HCT116 (cell line): ENCODE measurements around the gene PC. TPM values are rescaled to one million over a fixed set of nuclear protein-coding genes. Genes with fewer than 3 reads are reported as not detected.

Source experiments
- ATAC-seq: fragments of 200-7000 bp; cut with Tn5 transposase; 2 replicates; pipeline ENCODE4 v1.9.1; 2020; ENCODE audit warnings: mild to moderate bottlenecking, moderate library complexity
- BruUV-seq: library from RNA; stranded (reverse); fragments of 400-500 nt; replicated peaks from 2 replicates; lab custom pipeline; 2021; lab: Mats Ljungman, UMichigan
- CTCF ChIA-PET: fragments of 300-600 bp; sonication (Branson Sonifier 250); formaldehyde crosslinking; loops from one replicate; lab custom pipeline; 2021; ENCODE audit warnings: antibody characterized with exemption; lab: Charles Lee
- POLR2A ChIA-PET: fragments of 300-600, 350-600 bp; sonication (Branson Sonifier 250); formaldehyde crosslinking; loops from one replicate; lab custom pipeline; 2021; ENCODE audit warnings: antibody characterized with exemption; lab: Charles Lee
- RAD21 ChIA-PET, 2 experiments: fragments of 300-600 bp; sonication (Branson Sonifier 250); formaldehyde crosslinking; loops; one replicate each; lab custom pipeline; 2023; ENCODE audit warnings: low total read pairs in 2 of 2; ENCODE audit not compliant: uncharacterized antibody in 2 of 2, unreplicated experiment in 2 of 2, low non-redundant PET in 1 of 2; lab: Charles Lee
- DNase-seq: peaks from one replicate; pipeline ENCODE4 v3.0.0-alpha.2; 2010; ENCODE audit warnings: low read depth, low spot score
- H2AFZ ChIP-seq: fragments of 200-600 bp; shearing (Covaris generic), sonication (generic); 2 replicates; pipeline ENCODE4 v1.6.1; 2017; ENCODE audit warnings: low read depth, mixed run types, mixed read lengths, antibody characterized with exemption, low read length; ENCODE audit not compliant: poor library complexity, severe bottlenecking
- H3K27ac ChIP-seq: 2 replicates; pipeline ENCODE4 v1.5.1; 2012; ENCODE audit warnings: low read depth, low read length
- H3K27me3 ChIP-seq: fragments of 200-600 bp; sonication (generic); 2 replicates; pipeline ENCODE4 v1.6.1; 2016; ENCODE audit warnings: mixed run types, low read length, mixed read lengths; ENCODE audit not compliant: insufficient read depth
- H3K36me3 ChIP-seq, 2 experiments: fragments of 200-500 bp in 1 of 2; fragments of 200-600 bp in 1 of 2; sonication (Bioruptor generic) in 1 of 2; sonication (generic) in 1 of 2; 2 replicates each; pipeline versions ENCODE4 v1.5.1 to v1.6.1; 2014 to 2016; ENCODE audit warnings: low read length in 2 of 2, inconsistent platforms in 1 of 2, mixed read lengths in 1 of 2, mixed run types in 1 of 2; ENCODE audit not compliant: insufficient read depth in 2 of 2, control insufficient read depth in 1 of 2
- H3K4me1 ChIP-seq, 2 experiments: fragments of 200-600 bp in 1 of 2; sonication (generic) in 1 of 2; 2 replicates each; pipeline versions ENCODE4 v1.5.1 to v1.6.1; 2012 to 2017; ENCODE audit warnings: low read length in 2 of 2, inconsistent platforms in 1 of 2, mild to moderate bottlenecking in 1 of 2, mixed read lengths in 1 of 2, mixed run types in 1 of 2, moderate library complexity in 1 of 2; ENCODE audit not compliant: insufficient read depth in 2 of 2, control insufficient read depth in 1 of 2
- H3K4me2 ChIP-seq: fragments of 200-600 bp; sonication (generic); 2 replicates; pipeline ENCODE4 v1.6.1; 2017; ENCODE audit warnings: mixed run types, low read length, mixed read lengths
- H3K4me3 ChIP-seq, 2 experiments: fragments of 200-600 bp in 1 of 2; sonication (generic) in 1 of 2; replicated peaks in 1 of 2; 2 replicates each; pipeline ENCODE4 v1.5.1; 2011 to 2016; ENCODE audit warnings: low read length in 2 of 2, control low read depth in 1 of 2, low read depth in 1 of 2, mild to moderate bottlenecking in 1 of 2, mixed read lengths in 1 of 2, mixed run types in 1 of 2
- H3K79me2 ChIP-seq: fragments of 200-600 bp; sonication (generic); 2 replicates; pipeline ENCODE4 v1.6.1; 2017; ENCODE audit warnings: mild to moderate bottlenecking, mixed run types, low read length, moderate library complexity, mixed read lengths; ENCODE audit not compliant: insufficient read depth
- H3K9ac ChIP-seq: fragments of 200-600 bp; sonication (generic); 2 replicates; pipeline ENCODE4 v1.6.1; 2016; ENCODE audit warnings: low read length, mixed read lengths
- H3K9me2 ChIP-seq: fragments of 200-600 bp; sonication (generic), shearing (Covaris generic); 2 replicates; pipeline ENCODE4 v1.6.1; 2017; ENCODE audit warnings: mixed run types, mild to moderate bottlenecking, moderate library complexity; ENCODE audit not compliant: insufficient read depth
- H3K9me3 ChIP-seq, 2 experiments: fragments of 200-500 bp in 1 of 2; fragments of 200-600 bp in 1 of 2; sonication (Bioruptor generic) in 1 of 2; sonication (generic) in 1 of 2; 2 replicates each; pipeline ENCODE4 v1.6.1; 2014 to 2017; ENCODE audit warnings: low read length in 2 of 2, mixed read lengths in 2 of 2, inconsistent platforms in 1 of 2, low read depth in 1 of 2, mild to moderate bottlenecking in 1 of 2, mixed run types in 1 of 2, moderate library complexity in 1 of 2; ENCODE audit not compliant: control insufficient read depth in 1 of 2, insufficient read depth in 1 of 2
- H4K20me1 ChIP-seq: fragments of 200-600 bp; sonication (generic), shearing (Covaris generic); 2 replicates; pipeline ENCODE4 v1.6.1; 2017; ENCODE audit warnings: mixed run types, mild to moderate bottlenecking, moderate library complexity; ENCODE audit not compliant: insufficient read depth
- ATF3 ChIP-seq: IDR thresholded peaks from 2 replicates; pipeline ENCODE4 v1.6.1; 2012
- CBX3 ChIP-seq: IDR thresholded peaks from 2 replicates; pipeline ENCODE4 v1.6.1; 2012; ENCODE audit warnings: low read depth
- CTCF ChIP-seq, 3 experiments: fragments of 200-600 bp in 1 of 3; sonication (generic) in 1 of 3; IDR thresholded peaks in 2 of 3; conservative IDR thresholded peaks in 1 of 3; 2 replicates each; pipeline ENCODE4 v1.5.1; 2012 to 2017; ENCODE audit warnings: low read depth in 2 of 3, low read length in 2 of 3, antibody characterized with exemption in 1 of 3, borderline replicate concordance in 1 of 3, control low read depth in 1 of 3, mild to moderate bottlenecking in 1 of 3, mixed read lengths in 1 of 3, mixed run types in 1 of 3, moderate library complexity in 1 of 3; ENCODE audit not compliant: insufficient read depth in 1 of 3
- ELF1 ChIP-seq: IDR thresholded peaks from 2 replicates; pipeline ENCODE4 v1.6.1; 2012; ENCODE audit warnings: low read depth, borderline replicate concordance
- EZH2phosphoT487 ChIP-seq: fragments of 200-600 bp; IDR thresholded peaks from 2 replicates; pipeline ENCODE4 v1.6.1; 2018; ENCODE audit warnings: antibody characterized with exemption, borderline replicate concordance
- JUND ChIP-seq: IDR thresholded peaks from 2 replicates; pipeline ENCODE4 v1.6.1; 2012
- MAX ChIP-seq: IDR thresholded peaks from 2 replicates; pipeline ENCODE4 v1.6.1; 2012
- POLR2A ChIP-seq: IDR thresholded peaks from 2 replicates; pipeline ENCODE4 v1.7.0; 2011; ENCODE audit warnings: borderline replicate concordance; ENCODE audit not compliant: insufficient read depth, insufficient read length; ENCODE audit errors: extremely low read depth
- POLR2AphosphoS5 ChIP-seq: IDR thresholded peaks from 2 replicates; pipeline ENCODE4 v1.6.1; 2011; ENCODE audit warnings: mild to moderate bottlenecking, low read depth, low read length, moderate library complexity
- REST ChIP-seq: IDR thresholded peaks from 2 replicates; pipeline ENCODE4 v1.6.1; 2012; ENCODE audit warnings: low read depth
- SIN3A ChIP-seq: IDR thresholded peaks from 2 replicates; pipeline ENCODE4 v1.6.1; 2012; ENCODE audit warnings: low read depth
- SP1 ChIP-seq: IDR thresholded peaks from 2 replicates; pipeline ENCODE4 v1.6.1; 2012; ENCODE audit warnings: low read depth
- SRF ChIP-seq: IDR thresholded peaks from 2 replicates; pipeline ENCODE4 v1.6.1; 2012; ENCODE audit warnings: low read depth
- YY1 ChIP-seq: IDR thresholded peaks from 2 replicates; pipeline ENCODE4 v1.6.1; 2011; ENCODE audit warnings: low read length, low read depth, moderate library complexity, mild to moderate bottlenecking; ENCODE audit not compliant: insufficient replicate concordance; ENCODE audit errors: extremely low read depth
- ZBTB33 ChIP-seq: IDR thresholded peaks from 2 replicates; pipeline ENCODE4 v1.6.1; 2011; ENCODE audit warnings: mild to moderate bottlenecking, low read length, moderate library complexity; ENCODE audit not compliant: insufficient replicate concordance; ENCODE audit errors: extremely low read depth
- ZFX ChIP-seq: fragments of 450-650 bp; IDR thresholded peaks from 2 replicates; pipeline ENCODE4 v1.6.1; 2017
- intact Hi-C: fragments of 100-400 bp; cut with micrococcal nuclease; formaldehyde crosslinking; loops from 2 replicates; pipeline ENCODE4 v1.10.0; 2022
- total RNA-seq: library from RNA; stranded (reverse); gene quantifications from one replicate; pipeline ENCODE4 v1.2.1, GENCODE V29; 2021; ENCODE audit not compliant: unreplicated experiment

Gene PC
- total RNA-seq, 1 experiment from 2014 or later: 24.1 TPM

GRCh38 chr11:66924272-66924671, 33.9 kb downstream of the PC start:
- Histone ChIP-seq H4K20me1 (no peaks in the 10 kb centered on the region), H3K4me3 (no peak overlapping the region), H3K4me2 (no peak overlapping the region), H3K4me1 (peaks cover 0 to 6% of the 10 kb centered on the region in 2 experiments; a peak in 1 of 4 replicates), H3K9me3 (no peaks in the 10 kb centered on the region), H3K27ac (no peak overlapping the region), H3K27me3 (no peaks in the 10 kb centered on the region), H2AFZ (no peak overlapping the region), H3K36me3 (no peaks in the 10 kb centered on the region), H3K79me2 (no peaks in the 10 kb centered on the region), H3K9ac (no peak overlapping the region), H3K9me2 (no peaks in the 10 kb centered on the region)
- ATAC-seq (no peak), DNase-seq (no peak)
- no TSS peak for BruUV-seq
- intact Hi-C loops: no loop called here
- ChIA-PET RAD21 (no interaction called here), POLR2A (no interaction called here), CTCF (interaction anchor here (0.6 kb wide), 1 partner anchor 49 kb away, joined by 3 read pairs; no protein-coding TSS in a partner anchor)
- TF ChIP-seq REST (no peak), POLR2AphosphoS5 (no peak), EZH2phosphoT487 (no peak), CBX3 (no peak), SRF (no peak), CTCF (IDR thresholded peaks at IDR 0.05 in 2 of 3, conservative IDR thresholded peaks at IDR 0.05 in 1 of 3; ENCODE audit: borderline replicate concordance in 1 of 3, insufficient read depth in 1 of 3, low read depth in 2 of 3, low read length in 2 of 3) (no peak), POLR2A (no peak), MAX (no peak), YY1 (no peak), ATF3 (no peak), ELF1 (no peak), JUND (no peak), SP1 (no peak), ZFX (no peak), SIN3A (no peak), ZBTB33 (no peak)
